ENCODE data around the gene IFITM5. TPM values are rescaled to one million over a fixed set of nuclear protein-coding genes. Genes with fewer than 3 reads are reported as not detected.

The IFITM5 gene
- total RNA-seq, result 0.50 TPM in 1 of 2 replicates, not detected in the other

GRCh38 chr11:299081-299891, at the start of gene IFITM5:
Gene IFITM5, minus strand, starts transcription at chr11:299526. Its CDS starts 36 bp downstream, at chr11:299490.

GRCh38 chr11:313787-314553, 14.6 kb upstream of the IFITM5 start, which contains the start of gene IFITM1:
Gene IFITM1, plus strand, starts transcription at chr11:314040. Its CDS starts 131 bp downstream, at chr11:314171.

GRCh38 chr11:307766-308708, 8.7 kb upstream of the IFITM5 start, which contains the start of gene IFITM2:
Gene IFITM2, plus strand, starts transcription at chr11:307816. Its CDS starts 377 bp downstream, at chr11:308193.

GRCh38 chr11:288478-289397, 10.6 kb downstream of the IFITM5 start, which contains the start of gene PGGHG:
Gene PGGHG, plus strand, starts transcription at chr11:289126. Its CDS starts 691 bp downstream, at chr11:289817.

GRCh38 chr11:278001-278951, 21.1 kb downstream of the IFITM5 start, which contains the start of gene NLRP6:
Gene NLRP6, plus strand, starts transcription at chr11:278407. Its CDS starts 163 bp downstream, at chr11:278570.

Other genes starting within 250 kb of the IFITM5 start
- gene SCGB1C1, start 106.4 kb downstream of the IFITM5 start, total RNA-seq, result not detected in 2 replicates
- 25.5 and 26.3 TPM in 2 replicates for gene BET1L, start 92.1 kb downstream of the IFITM5 start, total RNA-seq
- gene RIC8A, start 91.8 kb downstream of the IFITM5 start, total RNA-seq, result 118 and 212 TPM in 2 replicates
- gene SIRT3, start 63.2 kb downstream of the IFITM5 start, total RNA-seq, result 10.8 and 14.1 TPM in 2 replicates
- gene PSMD13, start 62.5 kb downstream of the IFITM5 start, total RNA-seq, result 115 and 168 TPM in 2 replicates
- gene NLRP6, start 21.1 kb downstream of the IFITM5 start, total RNA-seq, result not detected in 2 replicates
- gene PGGHG, start 10.4 kb downstream of the IFITM5 start, total RNA-seq, result 7.9 and 18.0 TPM in 2 replicates
- 49.7 and 93.9 TPM in 2 replicates for gene IFITM2, start 8.3 kb upstream of the IFITM5 start, total RNA-seq
- 20.9 and 31.6 TPM in 2 replicates for gene IFITM1, start 14.5 kb upstream of the IFITM5 start, total RNA-seq
- 33.3 and 84.0 TPM in 2 replicates for gene IFITM3, start 21.3 kb upstream of the IFITM5 start, total RNA-seq
- 3.3 and 4.7 TPM in 2 replicates for gene B4GALNT4, start 70.0 kb upstream of the IFITM5 start, total RNA-seq
- gene PKP3, start 94.7 kb upstream of the IFITM5 start, total RNA-seq, result 1.7 and 2.8 TPM in 2 replicates
- gene SIGIRR, start 115.5 kb upstream of the IFITM5 start, total RNA-seq, result 17.5 and 18.5 TPM in 2 replicates
- gene ANO9, start 142.5 kb upstream of the IFITM5 start, total RNA-seq, result 0.17 TPM in 1 of 2 replicates, not detected in the other
- gene PTDSS2, start 150.8 kb upstream of the IFITM5 start, total RNA-seq, result 35.9 and 40.5 TPM in 2 replicates
- 538 and 702 TPM in 2 replicates for gene RNH1, start 207.7 kb upstream of the IFITM5 start, total RNA-seq
- gene HRAS, start 236.1 kb upstream of the IFITM5 start, total RNA-seq, result 49.5 and 62.4 TPM in 2 replicates
- 0.73 and 1.5 TPM in 2 replicates for gene LRRC56, start 238.0 kb upstream of the IFITM5 start, total RNA-seq